HG03460 (cell line): Measurements from ENCODE around the gene DEGS2.

Experiments used
- ATAC-seq: cut with Tn5 transposase; IDR thresholded peaks from one replicate; pipeline ENCODE4 v1.9.1; 2021; ENCODE audit not compliant: unreplicated experiment

Gene DEGS2

DNA sequence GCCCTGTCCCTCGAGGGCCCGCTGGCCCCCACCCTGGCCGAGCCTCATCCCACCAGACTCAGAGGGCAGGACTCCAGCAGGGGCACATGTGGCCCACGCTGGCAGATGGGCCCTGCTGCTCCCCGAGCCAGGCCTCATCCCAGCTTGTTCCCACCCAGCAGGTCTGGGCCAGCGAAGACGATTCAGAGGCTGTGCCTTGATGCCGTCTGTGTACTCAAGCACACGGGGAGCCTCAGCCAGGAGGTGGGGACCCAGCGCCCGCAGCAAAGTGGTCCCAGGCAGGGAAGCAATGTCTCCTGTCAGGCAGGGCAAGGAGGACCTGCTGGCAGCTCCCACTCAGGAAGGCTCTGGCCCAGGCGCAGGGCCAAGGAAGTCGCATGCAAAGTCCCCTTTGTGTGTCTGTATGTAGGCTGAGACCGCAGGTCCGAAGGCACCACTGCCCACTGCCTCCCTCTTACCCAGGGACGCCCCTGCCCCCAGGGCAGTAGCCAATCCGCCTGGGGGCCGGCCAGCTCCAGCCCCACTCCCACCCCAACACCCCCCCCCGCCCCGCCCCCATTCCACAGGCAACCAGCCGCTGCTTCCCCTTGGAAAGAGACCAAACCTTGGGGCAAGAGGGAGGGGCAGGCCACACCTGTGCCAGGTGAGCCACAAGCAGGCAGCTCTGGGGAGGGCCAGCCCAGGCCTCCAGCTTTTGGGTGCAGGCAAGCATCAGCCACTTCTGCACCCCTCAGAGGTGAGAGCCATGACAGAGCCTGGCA is 9.4 kb downstream of the DEGS2 start:
- ATAC-seq, result no peak

DNA sequence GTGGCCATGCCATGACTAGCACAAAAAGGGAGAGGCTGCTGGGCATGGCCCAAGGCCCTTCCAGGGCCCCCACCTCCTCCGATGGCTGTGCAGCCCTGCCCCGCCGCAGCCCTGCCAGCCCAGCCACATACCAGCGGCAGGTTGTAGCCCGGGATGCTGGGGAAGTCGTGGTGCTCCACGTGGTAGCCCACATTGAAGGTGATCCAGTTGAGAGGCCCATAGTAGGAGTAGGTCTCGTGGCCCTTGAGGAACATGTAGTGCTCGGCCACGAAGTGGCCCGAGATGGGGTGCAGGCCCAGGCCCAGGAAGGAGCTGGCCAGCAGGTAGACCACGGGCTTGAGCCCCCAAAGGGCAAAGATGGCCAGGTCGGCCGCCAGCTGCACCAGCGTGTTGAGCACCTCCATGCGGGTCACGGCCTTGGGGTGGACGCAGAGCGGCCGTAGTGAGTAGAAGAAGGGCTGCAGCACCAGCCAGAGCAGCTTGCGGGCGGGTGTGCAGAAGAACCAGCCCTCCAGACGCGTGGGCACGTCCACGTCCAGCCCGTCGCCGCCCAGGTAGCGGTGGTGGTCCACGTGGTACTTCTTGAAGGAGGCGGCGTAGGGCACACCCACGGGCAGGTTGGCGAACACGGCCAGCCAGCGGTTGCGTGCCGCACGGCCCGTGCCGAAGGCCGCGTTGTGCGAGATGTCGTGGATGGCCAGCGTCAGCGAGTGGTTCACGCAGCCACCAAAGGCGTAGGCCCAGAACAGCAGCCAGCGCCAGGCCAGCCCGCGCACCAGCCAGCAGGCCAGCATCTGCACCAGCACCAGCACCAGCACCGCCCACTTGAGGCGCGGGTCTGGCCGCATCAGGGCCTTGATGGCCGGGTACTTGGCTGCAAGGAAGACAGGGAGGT is 10.4 kb downstream of the DEGS2 start:
- no peak for ATAC-seq

DNA sequence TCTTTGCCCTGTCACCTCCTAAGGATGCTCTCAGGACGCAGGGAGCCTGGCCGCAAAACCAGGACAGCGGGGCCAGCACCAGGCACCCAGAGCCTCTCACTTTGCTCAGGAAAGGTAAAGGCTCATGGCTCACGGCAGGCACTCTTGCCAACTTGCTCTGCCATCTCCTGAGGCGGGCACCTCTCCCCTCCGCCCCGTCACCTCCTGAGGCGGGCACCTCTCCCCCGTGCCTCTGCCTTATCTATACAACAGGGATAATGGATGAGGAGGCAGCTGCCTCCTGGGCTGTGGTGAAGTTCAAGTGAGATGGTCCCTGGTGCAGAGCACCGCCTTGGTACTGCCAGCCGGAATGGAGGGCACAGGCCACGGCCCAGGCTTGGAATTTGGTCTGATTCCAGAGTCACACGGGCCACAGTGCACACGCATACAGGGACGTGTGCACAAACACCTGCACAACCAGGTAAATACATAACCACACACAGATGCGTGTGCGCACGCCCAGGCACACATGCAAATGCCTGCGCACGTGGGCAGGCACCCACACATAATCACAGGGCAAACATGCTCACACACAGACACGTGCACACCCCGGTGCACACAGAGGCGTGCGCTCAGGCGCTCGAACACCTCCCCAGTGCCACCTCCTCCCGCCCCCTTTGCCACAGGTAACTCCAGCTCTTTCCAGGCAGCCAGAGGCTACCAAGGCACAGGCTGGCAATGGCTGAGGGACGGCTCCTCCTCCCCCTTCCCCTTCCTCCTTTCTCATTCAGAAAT is 11.6 kb downstream of the DEGS2 start:
- no peak for ATAC-seq

DNA sequence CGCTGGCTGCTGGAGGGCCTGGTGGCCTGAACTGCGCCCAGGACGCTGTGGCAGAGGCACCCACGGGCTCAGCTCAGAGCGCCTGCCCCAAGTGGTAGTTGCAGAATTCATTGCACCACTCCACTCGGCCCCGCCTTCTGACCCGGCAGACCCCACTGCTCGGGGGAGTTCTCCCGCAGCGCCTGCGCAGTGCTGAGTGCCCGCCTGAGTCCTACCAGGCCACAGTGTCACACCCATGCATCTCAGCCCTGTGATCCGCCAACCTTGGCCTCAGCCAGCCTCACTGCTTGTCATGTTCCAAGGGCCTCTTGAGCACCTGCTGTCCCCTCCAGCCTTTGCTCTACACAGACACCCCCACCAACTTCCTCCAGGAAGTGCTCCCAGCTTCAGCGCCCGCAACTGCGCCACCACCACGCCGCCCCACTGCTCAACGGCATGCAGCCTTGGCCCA is 12.2 kb downstream of the DEGS2 start:
- ATAC-seq, result no peak

DNA sequence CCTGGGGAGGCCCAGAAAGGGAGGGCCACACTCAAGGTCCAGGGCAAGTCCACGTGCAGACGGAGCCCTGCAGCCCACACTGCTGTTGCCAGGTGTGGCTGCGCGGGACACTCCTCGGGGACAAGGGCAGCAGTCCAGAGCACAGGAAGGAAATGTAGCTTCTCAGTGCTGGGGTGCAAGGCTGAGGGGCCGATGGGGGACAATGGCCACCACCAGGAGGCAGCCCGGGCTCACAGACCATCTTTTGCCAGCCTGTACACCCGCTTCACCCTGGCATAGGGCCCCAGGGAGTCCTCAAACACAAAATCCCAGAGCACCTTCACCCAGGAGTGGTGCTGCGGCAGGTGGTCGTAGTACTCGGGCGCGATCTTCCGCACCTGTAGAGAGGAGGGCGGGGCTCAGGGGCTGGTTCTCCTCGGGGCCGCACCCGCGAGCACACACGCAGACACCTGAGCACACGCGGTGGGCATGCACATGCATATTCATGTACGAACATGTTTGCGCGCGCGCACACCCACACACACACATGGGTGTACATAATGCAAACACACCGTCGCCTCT is 12.8 kb downstream of the DEGS2 start:
- ATAC-seq, result no peak

DNA sequence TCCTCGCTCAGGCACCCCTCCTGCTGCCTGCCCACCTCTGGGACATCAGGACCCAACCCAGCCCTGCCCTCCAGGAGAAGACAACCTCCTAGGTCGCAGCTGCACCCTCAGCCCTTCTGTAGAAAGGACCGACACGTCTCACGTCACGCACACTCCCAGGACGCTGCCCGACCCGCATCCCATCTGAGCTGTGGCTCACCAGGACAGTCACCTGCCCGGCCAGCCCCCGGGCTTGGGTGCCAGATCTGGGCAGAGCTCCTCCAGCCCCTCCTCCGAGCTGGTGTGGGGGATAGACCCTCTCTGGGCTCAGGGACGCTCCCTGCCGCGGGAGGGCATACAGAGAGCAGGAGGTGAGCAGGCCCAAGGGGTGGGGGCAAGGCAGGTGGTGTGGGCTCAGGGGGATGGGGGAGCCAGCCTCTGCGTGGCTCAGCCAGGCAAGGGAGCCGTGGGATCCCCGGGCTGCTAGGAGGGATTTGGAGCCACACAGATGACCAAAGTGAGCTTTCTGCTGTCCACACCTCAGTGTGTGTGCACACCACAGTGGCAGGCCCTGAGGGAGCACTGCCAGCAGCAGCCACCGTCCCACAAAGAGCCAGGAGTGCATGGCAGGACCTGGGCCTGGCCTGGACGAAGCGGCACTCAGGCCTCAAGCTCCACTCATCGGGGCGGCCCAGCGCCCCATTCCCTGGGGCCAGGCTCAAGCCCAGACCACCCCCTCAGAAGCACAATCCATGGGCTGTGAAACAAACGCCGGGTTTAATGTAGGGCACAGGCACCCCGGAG is 13.6 kb downstream of the DEGS2 start:
- no peak for ATAC-seq

DNA sequence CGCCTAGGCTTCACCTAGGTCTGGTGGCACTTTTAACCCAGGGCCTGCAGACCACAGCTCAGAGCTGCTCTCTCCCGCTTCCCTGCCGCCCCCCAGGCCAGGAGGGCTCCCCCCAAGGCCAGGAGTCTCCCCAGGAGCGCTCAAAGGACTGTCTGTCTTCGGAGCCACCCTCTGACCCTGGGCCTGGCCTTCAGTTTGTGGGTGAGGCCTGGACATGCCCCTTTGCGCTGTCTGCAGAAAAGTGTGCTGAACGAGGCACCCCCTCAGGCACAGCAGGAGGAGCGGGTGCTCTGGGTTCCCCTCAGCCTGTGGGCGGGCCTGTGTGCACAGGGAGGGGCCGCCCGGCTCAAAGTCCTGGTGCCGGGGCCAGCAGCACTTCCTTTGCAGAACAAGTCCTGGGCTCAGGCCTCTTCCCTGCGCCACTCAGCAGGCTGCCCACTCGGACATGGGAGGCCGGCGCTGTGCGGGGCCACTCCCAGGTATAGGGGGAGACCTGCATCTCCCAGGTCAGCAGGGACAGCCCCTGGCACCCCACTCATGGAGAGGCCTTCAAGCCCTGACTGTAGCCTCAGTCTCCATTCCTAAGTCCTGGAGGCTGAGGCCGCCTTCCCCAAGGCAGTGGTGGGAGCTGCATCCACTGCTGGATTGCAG is 14.3 kb downstream of the DEGS2 start:
- ATAC-seq, result no peak

DNA sequence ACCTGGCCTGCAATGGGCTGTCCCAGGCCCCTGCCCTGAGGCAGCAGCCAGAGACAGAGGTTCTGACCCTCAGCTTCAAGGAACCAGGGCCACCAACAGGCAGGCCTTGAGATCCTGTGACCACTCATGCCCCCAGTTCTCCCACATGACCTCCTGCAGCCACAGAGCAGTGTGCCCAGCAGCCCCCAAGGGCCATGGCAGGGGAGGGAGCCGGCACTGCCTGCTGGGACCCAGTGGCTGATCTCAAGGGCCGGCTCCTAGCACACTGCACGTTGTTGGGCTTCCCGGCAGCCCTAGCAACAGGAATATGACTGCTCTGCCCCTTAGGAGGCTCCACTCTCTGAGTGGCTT is 14.8 kb downstream of the DEGS2 start:
- ATAC-seq, result no peak

DNA sequence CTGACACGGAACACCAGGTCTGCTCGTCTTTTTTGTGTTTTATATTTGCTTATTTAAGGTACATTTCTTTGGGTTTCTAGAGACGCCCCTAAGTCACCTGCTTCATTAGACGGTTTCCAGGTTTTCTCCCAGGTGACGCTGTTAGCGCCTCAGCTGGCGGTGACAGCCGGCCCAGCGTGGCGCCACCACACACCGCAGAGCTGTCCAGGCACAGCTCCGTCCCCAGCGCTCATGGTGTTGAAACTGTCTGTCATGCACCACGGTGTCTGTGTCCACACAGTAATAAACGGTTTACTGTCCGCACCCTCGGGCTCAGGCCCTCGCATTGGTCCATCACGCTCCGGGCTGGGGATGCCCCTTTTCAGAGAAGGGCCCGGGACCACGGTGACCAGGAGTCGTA is 15.5 kb downstream of the DEGS2 start:
- no peak for ATAC-seq

DNA sequence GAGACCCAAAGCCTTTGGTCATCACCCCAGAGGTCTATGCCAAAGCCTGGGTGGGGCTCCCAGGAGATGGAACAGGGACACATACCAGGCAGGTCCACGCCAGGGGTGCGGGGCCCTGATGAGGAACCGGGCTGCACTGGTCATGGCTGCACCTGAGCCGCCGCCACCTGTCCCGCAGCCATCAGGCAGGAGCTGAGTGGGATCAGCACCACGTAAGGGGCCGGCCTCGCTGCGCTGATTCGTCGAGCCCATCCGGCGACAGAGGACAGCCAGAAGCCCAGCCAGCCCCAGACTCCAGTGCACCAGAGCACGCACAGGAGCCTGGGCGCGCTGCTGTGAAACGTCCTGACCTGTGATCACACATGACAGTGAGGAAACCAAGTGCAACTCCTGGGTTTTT is 15.9 kb downstream of the DEGS2 start:
- ATAC-seq, result no peak

DNA sequence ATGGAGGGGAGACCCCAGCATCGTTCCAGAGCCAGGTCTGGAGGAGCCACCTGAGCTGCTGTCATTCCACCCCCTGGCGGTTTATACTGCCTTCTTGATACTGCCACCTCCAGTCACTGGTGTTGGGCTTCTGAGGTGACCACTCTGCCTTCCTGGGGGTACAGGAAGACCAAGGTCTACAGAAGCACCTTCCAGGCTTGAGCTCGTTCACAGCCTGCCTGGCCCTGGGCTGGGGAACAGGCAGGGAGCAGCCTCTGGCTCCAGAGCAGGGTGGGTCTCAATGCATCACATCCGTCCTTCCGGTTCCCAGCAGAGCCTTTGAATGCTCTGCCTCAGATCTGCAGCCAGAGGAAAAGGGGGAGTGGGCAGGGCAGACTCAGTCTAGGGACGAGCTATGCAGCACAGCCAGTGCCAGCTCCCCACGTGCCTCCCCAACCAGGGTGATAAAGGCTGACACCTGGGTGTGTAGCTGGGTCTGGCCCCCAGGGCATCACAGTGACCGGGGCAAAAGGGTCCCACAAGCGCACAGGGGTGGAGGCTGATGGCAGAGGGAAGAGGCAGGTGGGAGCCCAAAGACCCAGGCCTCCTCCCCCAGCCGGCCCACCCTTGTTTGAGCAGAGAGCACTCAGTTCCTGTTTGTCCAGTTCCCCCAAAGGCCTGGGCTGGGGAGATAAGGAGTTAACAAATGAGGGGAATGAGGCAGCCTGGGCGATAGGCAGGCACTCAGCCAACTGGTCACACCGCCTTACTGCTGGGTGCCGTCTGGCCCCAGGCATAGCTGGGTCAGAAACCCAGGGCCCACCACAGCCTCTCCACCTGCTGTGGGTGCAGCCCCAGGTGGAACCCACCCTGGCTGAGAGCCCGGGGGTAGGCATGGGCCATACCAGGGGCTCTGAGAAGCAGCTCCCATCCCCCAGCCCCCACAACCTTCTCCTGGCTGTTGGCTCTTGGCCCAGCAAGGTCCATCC is 17.1 kb downstream of the DEGS2 start:
- no peak for ATAC-seq

DNA sequence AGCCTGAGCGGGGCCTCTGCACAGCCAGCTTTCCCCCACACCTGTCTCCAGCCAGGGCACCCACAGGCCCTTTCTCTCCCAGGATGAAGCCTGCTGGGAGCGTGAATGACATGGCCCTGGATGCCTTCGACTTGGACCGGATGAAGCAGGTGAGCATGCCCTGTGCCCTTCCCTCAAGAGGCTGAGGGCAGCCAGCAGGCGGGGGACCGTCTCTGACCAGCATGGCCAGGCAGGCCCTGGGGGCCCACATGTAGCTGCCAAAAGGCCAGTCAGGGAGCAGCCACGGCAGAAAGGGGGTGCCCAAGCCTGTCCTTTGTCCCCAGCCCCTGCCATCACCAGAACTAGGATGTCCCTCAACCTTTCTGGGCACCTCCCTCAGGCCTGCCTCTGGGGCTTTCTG is 18.3 kb downstream of the DEGS2 start:
- no peak for ATAC-seq

DNA sequence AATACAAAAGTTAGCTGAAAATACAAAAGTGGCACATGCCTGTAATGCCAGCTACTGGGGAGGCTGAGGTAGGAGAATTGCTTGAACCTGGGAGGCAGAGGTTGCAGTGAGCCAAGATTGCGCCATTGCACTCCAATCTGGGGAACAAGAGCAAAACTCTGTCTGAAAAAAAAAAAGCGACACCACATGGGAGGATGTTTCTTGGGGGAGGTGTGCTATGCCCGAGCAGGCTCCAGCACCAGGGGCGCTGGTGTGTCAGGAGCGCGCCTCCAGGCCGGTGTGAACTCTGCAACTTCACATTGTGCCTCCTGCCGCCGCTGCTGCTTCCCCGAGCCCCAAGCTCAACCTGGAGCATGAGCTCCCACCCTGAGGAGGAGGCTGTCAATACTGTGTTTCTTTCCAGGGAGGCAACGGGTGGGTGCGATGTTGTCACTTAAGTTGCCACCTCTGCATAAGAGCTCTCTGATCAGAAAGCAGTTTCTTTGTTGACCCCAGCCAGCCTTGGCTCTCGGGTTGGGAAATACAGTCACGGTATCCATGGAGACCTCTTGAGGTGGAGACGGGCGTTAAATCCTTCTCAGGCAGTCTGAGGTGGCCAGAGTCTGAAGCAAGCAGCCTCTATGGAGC is 18.9 kb downstream of the DEGS2 start:
- ATAC-seq, result no peak

DNA sequence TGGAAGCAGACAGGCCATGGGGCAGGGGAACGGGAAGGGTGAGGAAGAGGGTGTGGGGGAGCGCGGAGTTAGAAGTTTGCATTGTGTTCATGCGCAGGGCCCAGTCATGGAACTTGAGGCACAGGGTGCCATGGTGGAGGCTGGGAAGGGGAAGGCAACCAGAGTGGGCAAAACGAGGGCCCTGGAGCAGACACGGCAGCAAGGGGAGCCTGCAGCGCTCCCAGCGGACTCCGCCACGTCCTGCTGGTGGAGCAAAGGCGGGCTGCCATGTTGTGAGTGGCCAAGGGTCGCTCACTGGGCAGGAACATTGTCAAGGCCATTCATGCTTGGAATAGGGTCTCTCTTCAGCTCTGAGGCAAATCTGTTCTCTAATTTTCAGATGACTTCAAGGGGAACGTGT is 20.5 kb downstream of the DEGS2 start:
- ATAC-seq, result no peak

DNA sequence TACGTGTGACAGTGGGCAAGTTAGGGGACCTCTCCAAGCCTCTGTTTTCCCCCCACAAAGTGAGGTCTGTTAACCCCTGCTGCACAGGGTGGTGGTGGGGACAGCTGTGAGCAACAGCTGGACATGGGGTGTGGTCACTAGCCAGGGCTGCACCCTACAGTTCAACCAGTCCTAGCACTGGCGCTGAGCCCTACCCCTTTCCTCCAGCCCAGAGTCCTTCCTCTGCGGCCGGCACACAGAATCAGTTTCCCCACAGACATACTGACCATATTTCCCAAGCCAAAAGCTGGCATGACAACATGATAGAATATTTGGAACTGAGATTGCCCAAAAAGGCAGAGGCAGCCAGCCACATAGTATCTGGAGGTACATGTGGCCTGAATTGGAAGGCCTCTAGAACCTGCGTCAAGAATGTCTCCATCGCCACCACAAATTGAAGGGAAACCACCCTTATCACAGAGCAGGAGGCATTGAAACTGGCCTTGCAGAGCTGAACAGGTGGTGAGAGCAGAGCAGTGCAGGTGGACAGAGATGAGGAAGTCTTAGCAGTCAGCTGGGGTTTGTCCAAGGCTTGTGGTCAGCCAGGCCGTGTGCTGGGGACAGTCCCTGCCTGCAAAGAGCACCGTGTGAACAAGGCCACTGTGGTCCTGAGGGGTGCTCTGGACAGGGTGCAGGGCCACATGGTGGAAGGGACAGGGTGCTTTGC is 21.2 kb downstream of the DEGS2 start:
- ATAC-seq, result no peak

DNA sequence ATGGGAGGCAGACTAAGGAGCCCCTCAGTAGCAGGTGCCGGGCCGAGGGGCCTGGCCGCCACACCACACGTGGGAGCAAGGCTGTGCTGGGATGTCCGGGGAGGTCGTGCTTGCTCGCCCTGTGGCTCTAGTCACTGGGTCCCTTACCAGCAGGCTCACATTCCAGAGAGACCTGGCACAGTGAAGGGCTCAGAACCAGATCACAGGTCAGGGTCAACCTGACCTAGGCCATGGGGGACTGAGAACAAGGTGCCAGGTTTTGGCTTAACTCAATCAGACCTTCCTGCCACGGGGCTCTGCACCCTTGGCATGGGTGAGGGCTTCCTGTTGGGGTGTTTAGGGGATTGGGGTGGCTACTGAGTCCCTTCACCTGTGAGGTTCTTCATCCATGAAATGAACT is 22.3 kb downstream of the DEGS2 start:
- ATAC-seq, result no peak

DNA sequence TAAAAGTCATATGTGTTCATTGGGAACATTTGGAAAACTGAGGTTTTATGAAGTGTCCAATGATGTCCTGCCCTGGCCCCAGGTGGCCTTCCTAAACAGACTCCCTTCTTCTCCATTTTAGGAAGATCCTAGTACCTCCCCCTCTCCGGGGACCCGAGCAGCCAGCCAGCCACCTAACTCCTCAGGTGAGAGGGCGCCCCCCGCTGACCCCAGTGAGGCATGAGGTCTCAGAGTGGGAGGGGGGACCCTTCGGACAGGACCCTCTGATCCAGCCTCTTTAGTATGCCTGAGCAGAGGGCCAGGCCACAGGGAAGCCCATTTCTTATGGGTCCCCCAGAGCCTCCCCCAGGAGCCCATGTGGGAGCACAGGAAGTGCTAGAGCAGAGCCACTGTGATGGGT is 23.7 kb downstream of the DEGS2 start:
- ATAC-seq, result no peak

DNA sequence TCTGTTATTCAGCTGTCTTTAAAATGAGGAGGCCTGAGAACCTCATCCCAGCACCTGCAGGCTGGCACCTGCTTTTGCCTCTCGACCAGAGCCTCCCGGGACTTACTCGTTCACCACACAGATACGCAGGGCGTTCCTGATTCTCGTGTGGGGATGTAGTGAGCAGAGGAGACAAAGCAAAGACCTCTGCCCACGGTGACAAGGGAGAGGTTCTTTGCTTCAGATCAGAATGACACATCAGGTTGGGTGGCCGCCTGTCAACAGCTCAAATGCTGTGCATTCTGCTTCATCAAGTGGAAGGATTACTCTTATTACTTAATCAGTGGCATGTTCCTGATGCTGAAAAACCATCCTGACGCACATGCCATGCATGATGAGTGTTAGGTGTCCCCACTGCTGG is 24.4 kb downstream of the DEGS2 start:
- no peak for ATAC-seq
